GM18505 (cell line): ENCODE results near the gene DDX41.

Source experiments
- ATAC-seq: cut with Tn5 transposase; IDR thresholded peaks from one replicate; pipeline ENCODE4 v1.9.1; 2021; ENCODE audit not compliant: unreplicated experiment
- POLR2A ChIP-seq: IDR thresholded peaks from 4 replicates; pipeline ENCODE4 v1.6.1; 2011; ENCODE audit warnings: borderline replicate concordance; ENCODE audit not compliant: insufficient read depth, insufficient read length; ENCODE audit errors: extremely low read depth

DDX41 gene

DNA sequence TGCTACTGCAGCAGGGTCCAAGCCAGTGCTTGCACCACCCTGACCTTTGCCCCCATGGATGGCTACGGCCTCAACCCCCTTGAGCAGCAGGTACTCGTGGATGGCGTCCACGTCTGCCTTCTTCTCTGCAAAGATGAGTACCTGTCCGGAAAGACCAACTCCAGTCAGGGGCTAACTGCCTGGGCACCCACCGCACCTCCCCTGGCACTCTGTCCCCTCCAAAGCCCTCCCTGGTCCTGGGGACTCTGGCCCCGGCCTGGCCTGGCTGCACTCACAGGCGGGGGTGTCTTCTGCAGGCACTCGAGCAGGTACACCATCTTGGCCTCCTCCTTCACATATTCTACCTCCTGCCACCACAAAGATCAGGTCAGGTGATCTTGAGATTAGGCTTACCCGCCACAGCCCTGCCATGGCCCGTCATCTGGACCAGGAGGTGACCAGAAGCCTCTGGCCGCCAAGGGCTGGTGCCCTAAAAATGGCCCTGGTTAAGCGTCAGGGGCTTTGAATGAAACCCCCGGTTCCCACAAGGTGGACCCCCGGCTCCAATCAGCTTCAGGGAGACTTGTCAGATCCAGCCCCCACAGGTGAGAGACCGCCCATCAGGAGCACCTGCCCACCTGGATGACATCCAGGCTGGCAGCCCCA, 3.9 kb downstream of the DDX41 start:
- TF ChIP-seq POLR2A: no peak
- no peak for ATAC-seq

DNA sequence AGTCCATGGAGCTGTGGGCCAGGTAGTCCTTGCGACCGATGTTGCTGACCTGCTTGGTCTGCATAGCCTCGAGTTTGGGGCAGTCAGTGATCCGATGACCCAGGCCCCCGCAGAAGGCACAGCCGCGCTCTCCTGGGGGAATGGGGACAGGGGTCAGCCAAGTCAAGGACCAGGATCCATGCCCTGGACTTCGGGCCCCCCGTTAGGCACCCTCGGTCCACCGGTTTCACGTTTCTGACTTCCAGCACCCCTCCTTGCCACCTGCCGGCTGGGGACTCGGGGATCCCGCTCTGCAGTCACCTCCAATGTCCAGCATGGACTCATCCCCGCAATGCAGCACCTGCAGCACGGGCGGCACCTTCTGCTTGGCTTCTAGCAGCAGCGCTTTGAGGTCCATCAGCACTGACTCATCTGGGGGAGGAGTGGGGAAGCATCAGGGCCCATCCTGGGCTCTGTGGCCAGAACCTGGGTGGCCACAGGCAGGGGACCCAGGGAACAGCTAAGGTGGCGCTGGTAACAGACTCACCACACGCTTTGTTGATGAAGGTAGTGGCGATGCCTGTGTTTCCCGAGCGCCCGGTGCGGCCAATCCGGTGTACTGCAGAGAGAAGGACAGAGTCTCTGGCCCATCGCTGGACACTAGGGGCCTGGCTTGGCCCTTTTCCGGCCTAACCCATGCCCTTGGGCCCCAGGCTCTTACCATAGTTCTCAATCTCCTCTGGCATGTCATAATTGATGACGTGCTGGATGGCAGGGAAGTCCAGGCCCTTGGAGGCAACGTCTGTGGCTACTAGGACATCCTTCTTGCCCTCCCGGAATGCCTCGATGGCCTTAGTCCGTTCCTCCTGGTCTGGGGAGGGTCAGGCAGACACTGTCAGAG, 4.7 kb downstream of the DDX41 start:
- no peak for TF ChIP-seq POLR2A
- no peak for ATAC-seq

DNA sequence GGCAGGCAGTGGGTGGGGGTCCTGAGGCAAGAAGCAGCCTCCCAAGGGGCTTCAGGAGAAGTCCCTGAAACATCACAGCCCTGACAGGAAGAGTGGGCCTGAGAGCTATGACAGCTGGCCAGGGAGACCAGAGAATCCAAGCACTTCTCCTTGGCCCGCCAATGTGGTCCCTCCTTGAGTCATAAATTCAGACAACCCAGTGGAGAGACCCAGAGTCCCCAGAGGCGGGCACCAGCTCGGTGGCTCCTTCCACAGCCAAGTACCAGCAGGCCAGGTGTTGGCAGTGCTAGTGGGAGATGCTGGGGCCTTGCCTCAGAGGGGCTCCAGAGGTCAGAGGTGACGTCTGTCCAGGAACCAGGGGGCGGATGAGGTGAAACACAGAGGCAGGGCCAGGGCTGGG, 5.6 kb downstream of the DDX41 start:
- no peak for TF ChIP-seq POLR2A
- ATAC-seq: no peak

DNA sequence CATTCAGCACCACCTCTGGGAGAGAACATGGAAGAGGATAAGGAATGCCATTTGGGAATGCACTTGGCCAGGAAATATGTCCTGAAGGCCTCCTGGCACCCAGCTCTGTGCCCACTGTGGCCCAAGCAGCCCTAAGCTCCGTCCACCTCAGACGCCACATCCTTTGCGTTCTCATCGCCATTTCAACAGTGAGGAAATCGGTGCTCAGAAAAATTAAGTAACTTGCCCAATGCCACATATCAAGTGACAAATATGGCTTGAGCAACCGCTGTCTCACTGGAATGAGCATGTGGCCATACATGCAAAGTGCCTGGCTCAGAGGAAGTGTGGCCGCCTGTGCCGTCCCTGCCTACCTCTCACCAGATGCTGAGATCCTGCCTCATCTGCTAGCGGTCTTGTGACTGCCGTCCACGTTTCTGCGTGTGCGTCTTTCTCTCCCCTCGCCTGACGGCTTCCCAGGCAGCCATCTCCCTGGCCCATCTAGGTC, 6.2 kb downstream of the DDX41 start:
- peak; percentile 33 for ATAC-seq
- TF ChIP-seq POLR2A: peak; percentile 51

DNA sequence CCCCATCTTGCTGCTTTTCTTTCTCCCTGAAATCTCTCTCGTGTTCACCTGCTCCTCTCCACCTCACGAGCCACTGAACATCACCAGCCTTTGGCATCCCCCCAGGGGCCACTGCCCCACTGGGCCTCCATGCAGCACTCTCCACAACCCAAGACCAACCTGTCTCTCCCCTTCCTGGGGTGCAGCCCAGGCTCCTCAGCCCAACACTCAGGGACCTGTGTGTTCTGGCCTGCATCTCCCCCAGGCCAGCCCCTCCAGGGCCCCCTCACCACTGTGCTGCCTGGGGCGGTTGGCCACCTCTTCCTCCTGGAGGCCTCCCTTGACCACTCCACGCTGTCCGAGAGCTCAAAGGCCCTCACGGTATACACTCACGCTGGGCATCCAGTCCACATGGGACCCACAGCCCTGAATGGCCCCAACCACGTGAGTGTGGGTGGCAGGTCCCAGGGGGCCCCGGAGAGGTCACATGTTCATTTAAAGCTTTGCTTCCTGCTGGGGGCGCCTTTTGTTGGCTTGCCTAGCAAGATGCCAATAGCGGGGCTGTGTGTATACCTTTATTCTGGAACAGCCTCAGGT, 6.7 kb downstream of the DDX41 start:
- no peak for ATAC-seq
- no peak for TF ChIP-seq POLR2A

DNA sequence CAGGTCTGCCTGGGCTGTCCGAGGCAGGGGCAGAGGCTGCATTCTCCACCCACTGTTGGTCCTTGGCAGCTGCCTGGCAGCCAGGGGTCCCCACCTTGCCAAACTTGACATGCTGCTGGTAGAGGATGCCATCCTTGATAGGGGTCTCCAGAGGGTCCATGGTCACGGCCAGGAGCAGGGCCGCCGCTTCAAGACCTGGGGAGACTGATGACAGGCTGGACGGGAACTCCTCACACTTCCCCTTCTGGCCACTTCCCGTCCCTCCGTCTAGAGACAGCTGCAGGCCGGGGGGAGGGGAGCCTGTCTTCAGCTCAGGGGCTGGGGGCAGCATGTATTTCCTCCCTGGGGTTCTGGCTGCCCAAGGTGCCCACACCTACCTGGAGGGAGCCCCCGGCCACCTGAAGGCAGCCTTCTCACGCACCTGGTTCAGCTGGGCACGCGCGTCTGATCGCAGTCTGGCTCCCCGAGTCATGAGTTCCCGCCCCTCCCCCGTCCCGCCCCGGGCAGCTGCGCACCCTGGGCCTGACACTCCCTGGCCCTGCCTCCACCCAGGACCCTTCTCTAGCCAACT, 7.3 kb downstream of the DDX41 start, which contains the start of gene DOK3:
TSS of gene DOK3 (minus strand) at position 446 of the 571 bp plus-strand sequence. CDS start at position 160, 286 bp downstream.
- ATAC-seq: no peak
- peak; percentile 25 for TF ChIP-seq POLR2A

DNA sequence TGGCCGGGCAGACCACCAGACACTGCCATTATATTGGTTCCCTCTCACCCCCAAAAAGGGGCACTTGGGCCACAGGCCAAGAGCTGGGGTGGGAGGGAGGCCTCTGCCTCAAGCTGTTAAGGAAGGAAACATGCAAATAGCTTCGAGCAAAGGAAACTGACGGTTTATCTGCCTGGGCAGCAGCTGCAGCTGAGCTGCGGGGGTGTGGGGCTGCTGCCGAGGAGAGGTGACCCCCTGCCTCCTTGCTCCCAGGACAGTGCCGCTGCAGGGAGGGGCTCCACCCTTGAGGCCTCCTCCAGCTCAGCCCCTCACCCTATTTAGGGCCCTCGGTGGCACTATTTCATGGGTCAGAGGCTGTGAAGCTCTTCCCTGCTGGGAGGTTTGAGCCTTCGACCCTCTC, 7.9 kb downstream of the DDX41 start:
- peak; percentile 79 for TF ChIP-seq POLR2A
- ATAC-seq: no peak

DNA sequence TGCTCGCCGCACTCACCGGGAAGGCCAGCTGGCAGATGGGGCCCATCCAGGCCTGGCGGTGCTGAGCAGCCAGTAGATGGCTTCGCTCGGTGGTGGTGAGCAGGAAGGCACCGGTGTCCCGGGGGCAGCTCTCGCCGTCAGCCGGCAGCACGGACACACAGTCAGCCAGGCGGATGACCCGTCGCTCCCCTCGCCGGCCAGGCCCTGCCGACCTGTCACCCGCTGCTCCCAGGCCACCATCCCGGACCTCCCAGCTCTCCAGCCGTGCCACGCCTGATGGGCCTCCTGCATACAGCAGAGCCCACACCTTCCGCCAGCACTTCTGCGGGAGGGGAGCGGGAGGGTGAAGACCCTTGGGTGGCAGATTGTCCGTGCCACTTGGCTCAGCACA, 8.5 kb downstream of the DDX41 start:
- ATAC-seq: no peak
- no peak for TF ChIP-seq POLR2A

DNA sequence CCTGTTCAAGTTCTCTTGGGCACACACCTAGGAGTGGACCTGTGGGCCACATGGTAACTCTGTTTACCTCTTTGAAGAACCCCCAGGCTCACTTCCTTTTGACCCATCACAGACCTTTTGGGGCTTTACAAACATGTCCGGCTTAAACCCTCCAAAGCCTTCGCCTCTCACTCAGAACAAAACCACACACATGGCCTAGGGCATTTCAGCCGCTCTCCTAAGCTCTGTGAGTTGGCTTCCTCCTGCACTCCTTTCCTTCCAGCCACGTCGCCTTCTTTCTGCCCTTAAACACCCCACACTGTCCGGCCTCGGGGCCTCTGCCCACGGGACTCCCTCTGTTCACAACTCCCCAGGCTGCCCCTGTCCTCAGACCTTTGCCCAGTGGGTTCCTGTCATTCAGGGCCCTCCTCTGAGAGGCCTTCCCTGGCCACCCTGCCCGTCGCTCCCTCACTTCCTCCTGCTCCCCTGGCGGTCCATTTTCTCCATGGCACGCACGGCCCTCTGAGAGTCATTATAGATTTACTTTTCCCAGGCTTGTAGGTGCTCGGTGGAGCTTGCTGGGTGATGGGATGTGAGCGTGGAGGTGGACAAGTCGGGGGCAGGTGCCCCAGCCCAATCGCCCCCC, 9.1 kb downstream of the DDX41 start:
- TF ChIP-seq POLR2A: no peak
- no peak for ATAC-seq

DNA sequence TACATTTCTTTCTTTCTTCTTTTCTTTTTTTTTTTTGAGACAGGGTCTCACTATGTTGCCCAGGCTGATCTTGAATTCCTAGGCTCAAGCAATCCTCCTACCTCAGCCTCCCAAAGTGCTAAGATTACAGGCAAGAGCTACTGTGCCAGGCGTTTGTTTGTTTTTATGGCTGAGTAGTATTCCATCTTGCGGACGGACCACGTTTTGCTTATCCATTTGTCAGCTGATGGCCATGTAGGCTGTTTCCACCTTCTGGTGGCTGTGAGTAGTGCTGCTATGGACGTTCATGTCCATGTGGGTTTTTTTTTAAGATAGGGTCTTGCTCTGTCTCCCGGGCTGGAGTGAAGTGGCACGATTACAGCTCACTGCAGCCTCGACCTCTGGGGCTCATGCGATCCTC, 9.6 kb downstream of the DDX41 start:
- ATAC-seq: no peak
- TF ChIP-seq POLR2A: no peak

DNA sequence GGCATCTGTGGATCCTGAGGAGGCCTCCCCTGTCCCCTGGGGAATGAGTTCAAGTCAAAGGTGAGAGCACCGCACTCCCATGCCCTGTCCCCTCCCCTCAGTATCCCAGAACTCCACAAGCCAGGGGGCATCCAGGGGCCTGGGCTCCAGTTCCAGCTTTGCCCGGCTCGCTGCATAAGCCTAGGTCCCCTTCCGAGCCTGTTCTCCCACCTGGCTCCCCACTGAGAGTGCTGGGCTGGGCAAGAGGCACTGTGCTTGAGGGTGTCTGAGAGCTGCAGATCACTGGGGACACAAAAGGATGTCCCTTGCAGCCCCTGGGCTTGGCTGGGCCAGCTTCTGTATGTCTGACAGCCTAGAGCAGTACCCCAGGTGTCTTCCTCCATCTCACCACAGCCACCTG, 11.7 kb downstream of the DDX41 start:
- no peak for ATAC-seq
- TF ChIP-seq POLR2A: peak; percentile 11

DNA sequence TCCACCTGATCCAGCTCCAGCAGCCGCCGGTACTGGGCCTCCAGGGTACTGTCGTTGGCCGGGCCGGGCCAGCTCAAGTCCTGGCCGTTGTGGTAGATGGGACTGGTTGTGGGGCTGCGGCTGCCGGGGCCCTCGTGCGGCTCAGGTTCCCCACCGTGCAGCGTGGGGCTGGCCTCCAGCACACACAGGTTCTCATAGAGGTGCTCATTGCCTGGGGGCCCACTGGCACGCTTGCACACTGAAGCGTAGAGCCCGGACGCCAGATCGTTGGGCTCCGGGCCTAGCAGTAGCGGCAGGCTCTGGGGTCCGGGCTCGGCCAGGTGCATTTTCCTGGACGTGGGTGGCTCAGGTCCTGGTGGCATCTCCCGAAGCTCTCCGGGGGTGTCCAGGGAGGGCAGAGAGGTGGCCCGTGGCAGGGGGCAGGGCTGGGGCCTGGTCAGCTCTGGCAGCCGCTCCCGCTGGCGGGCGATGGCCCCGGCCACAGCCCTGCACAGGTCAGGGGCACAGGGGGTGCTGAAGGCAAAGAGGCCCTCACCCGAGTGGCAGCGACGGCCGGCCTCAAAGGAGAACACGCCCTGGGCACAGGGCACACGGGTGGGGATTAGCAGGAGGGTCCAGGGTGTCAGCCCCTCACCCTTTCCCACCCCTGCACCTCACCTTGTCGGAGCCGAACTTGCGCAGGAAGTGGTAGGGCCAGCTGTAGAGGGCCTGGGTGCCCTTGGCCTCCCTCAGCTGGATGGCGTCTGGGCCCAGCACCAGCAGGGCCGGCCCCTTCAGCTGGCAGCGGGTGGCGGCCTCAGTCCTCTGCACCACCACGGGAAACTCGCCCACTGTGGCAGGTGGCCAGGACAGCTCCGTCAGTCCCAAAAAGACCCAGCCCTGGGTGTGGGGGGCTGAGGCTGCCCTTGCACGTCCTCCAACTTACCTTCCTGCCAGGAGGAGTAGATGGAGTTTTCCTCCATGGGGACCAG, 12.4 kb downstream of the DDX41 start:
- TF ChIP-seq POLR2A: peak; percentile 6
- no peak for ATAC-seq
